GM12878 (cell line): ENCODE results near the gene AHNAK2. TPM values are rescaled to one million over a fixed set of nuclear protein-coding genes. Genes with fewer than 3 reads are reported as not detected.

Experiments
- ATAC-seq: fragments of 200-7000 bp; cut with Tn5 transposase; 3 replicates; pipeline ENCODE4 v1.9.1; 2020; ENCODE audit warnings: mild to moderate bottlenecking, moderate library complexity
- BruUV-seq: library from RNA; stranded (reverse); fragments of 400-500 nt; replicated peaks from 2 replicates; lab custom pipeline; 2021; lab: Mats Ljungman, UMichigan
- CTCF ChIA-PET: fragments of 300-600 bp; sonication (Branson Sonifier 250); formaldehyde crosslinking; extraction: SDS; loops from one replicate; lab custom pipeline; 2021; ENCODE audit warnings: inconsistent platforms; lab: Yijun Ruan, JAX
- POLR2A ChIA-PET: fragments of 350-600 bp; formaldehyde crosslinking; extraction: SDS; loops from one replicate; lab custom pipeline; 2021; ENCODE audit warnings: inconsistent platforms; lab: Charles Lee
- RAD21 ChIA-PET: fragments of 300-600 bp; sonication (Branson Sonifier 250); formaldehyde crosslinking; loops from one replicate; lab custom pipeline; 2023; ENCODE audit warnings: antibody characterized with exemption; ENCODE audit not compliant: unreplicated experiment; lab: Charles Lee
- SMC1A ChIA-PET: fragments of 300-600 bp; sonication (Branson Sonifier 250); formaldehyde crosslinking; loops from one replicate; lab custom pipeline; 2023; ENCODE audit not compliant: unreplicated experiment, uncharacterized antibody; lab: Charles Lee
- DNase-seq: peaks from one replicate; pipeline ENCODE4 v3.0.0-alpha.2; 2011; ENCODE audit warnings: low read depth, low spot score
- FAIRE-seq: peaks from 3 replicates; lab custom pipeline; 2011; peaks lifted over from hg19 to GRCh38; lab: Jason Lieb, UNC
- H2AFZ ChIP-seq: 2 replicates; pipeline ENCODE4 v1.6.0; 2011; ENCODE audit warnings: low read depth, low read length, control low read depth; ENCODE audit not compliant: control insufficient read depth
- H3K27ac ChIP-seq: 2 replicates; pipeline ENCODE4 v1.5.1; 2011; ENCODE audit warnings: control low read depth; ENCODE audit not compliant: control insufficient read depth, insufficient read depth
- H3K27me3 ChIP-seq, 2 experiments: replicated peaks in 1 of 2; 2 replicates each; pipeline versions ENCODE4 v1.6.0 to v1.6.1; 2011; ENCODE audit warnings: low read length in 1 of 2; ENCODE audit not compliant: control insufficient read depth in 2 of 2, insufficient read depth in 2 of 2
- H3K36me3 ChIP-seq, 2 experiments: 2 replicates each; pipeline ENCODE4 v1.5.1; 2011; ENCODE audit warnings: low read length in 1 of 2; ENCODE audit not compliant: control insufficient read depth in 2 of 2, insufficient read depth in 2 of 2
- H3K4me1 ChIP-seq: 2 replicates; pipeline ENCODE4 v1.6.1; 2011; ENCODE audit warnings: mild to moderate bottlenecking, low read length, moderate library complexity, mixed read lengths; ENCODE audit not compliant: control insufficient read depth, insufficient read depth
- H3K4me2 ChIP-seq: 2 replicates; pipeline ENCODE4 v1.6.0; 2011; ENCODE audit warnings: control low read depth; ENCODE audit not compliant: control insufficient read depth, insufficient read depth
- H3K4me3 ChIP-seq: fragments of 200-600 bp; sonication (generic); 2 replicates; pipeline ENCODE4 v1.5.1; 2016
- H3K79me2 ChIP-seq: 2 replicates; pipeline ENCODE4 v1.6.0; 2011; ENCODE audit warnings: low read length; ENCODE audit not compliant: control insufficient read depth, insufficient read depth
- H3K9ac ChIP-seq: 2 replicates; pipeline ENCODE4 v1.8.0; 2011; ENCODE audit warnings: low read length, control low read depth, mixed read lengths; ENCODE audit not compliant: control insufficient read depth, insufficient read depth
- H3K9me3 ChIP-seq: replicated peaks from 3 replicates; pipeline ENCODE4 v1.5.1; 2011; ENCODE audit warnings: mild to moderate bottlenecking, low read length; ENCODE audit not compliant: control insufficient read depth, insufficient read depth
- H4K20me1 ChIP-seq: 2 replicates; pipeline ENCODE4 v1.6.0; 2011; ENCODE audit not compliant: control insufficient read depth, insufficient read depth
- CREB1 ChIP-seq: IDR thresholded peaks from 2 replicates; pipeline ENCODE4 v1.6.1; 2012; ENCODE audit warnings: low read depth, mild to moderate bottlenecking, inconsistent platforms
- HCFC1 ChIP-seq: fragments of 150-350 bp; IDR thresholded peaks from 2 replicates; pipeline ENCODE4 v1.6.1; 2014; ENCODE audit warnings: low read length
- IKZF2 ChIP-seq, 2 experiments: fragments of 450-650 bp; IDR thresholded peaks; 2 replicates each; pipeline ENCODE4 v1.6.1; 2017; ENCODE audit warnings: mild to moderate bottlenecking in 2 of 2, moderate library complexity in 2 of 2
- POLR2A ChIP-seq: IDR thresholded peaks from 2 replicates; pipeline ENCODE4 v1.6.1; 2011; ENCODE audit warnings: low read depth, mild to moderate bottlenecking, low read length
- POLR2AphosphoS2 ChIP-seq: IDR thresholded peaks from 2 replicates; pipeline ENCODE4 v1.6.1; 2011; ENCODE audit warnings: low read depth, mild to moderate bottlenecking, low read length, improper control_type of control experiment, moderate library complexity
- RELA ChIP-seq: fragments of 450-650 bp; IDR thresholded peaks from 2 replicates; pipeline ENCODE4 v1.8.0; 2014; ENCODE audit warnings: borderline replicate concordance; ENCODE audit not compliant: partially characterized antibody
- WGBS: methylation state at CpG from one replicate; pipeline ENCODE4 v1.1.6; 2016; ENCODE audit warnings: low lambda C conversion rate; ENCODE audit not compliant: insufficient replicate concordance, insufficient coverage; ENCODE audit errors: missing lambda C conversion rate; 5-methylcytosine and 5-hydroxymethylcytosine counted together
- in situ Hi-C: fragments of 300-500 bp; cut with MboI; formaldehyde crosslinking; loops from 9 replicates; pipeline ENCODE4 v1.14.3; 2018; ENCODE audit warnings: mixed read lengths
- intact Hi-C: fragments of 100-400 bp; cut with micrococcal nuclease; formaldehyde crosslinking; loops from one replicate; pipeline ENCODE4 v1.14.2; 2022; ENCODE audit not compliant: unreplicated experiment
- polyA plus RNA-seq, 11 experiments: library from polyadenylated mRNA; depleted of rRNA in 4 of 11; unstranded in 6 of 11; stranded (reverse) in 5 of 11; fragments of >200 nt; fragmentation: Nextera tagmentation in 4 of 11; fragmentation: Illumina TruSeq in 1 of 11; extraction: Ambion mirVana in 4 of 11; extraction: Trizol in 1 of 11; gene quantifications; 1 replicate in 1 of 11; 2 replicates in 10 of 11; pipeline versions ENCODE4 v1.2.1 to v1.2.3, GENCODE V29; 2011 to 2016; ENCODE audit warnings: inconsistent platforms in 2 of 11, missing spikeins in 2 of 11, low read depth in 1 of 11
- total RNA-seq, 4 experiments: library from RNA; depleted of rRNA in 3 of 4; stranded (reverse); fragments of >200 nt in 3 of 4; fragmentation: Illumina TruSeq in 1 of 4; extraction: Trizol in 1 of 4; gene quantifications; 2 replicates each; pipeline versions ENCODE4 v1.2.1 to v1.2.3, GENCODE V29; 2013 to 2021
- TF ChIP-seq, protein P1 (sequence below): IDR thresholded peaks from 2 replicates; pipeline ENCODE4 v1.6.1; 2012; ENCODE audit warnings: low read depth, low read length, improper control_type of control experiment

The AHNAK2 gene
- total and polyA plus RNA-seq, 10 of the 15 experiments (the other 5 are each of a cell fraction or from before 2014, with no cell fraction given): 0.03 to 0.10 TPM; not detected in 8

DNA sequence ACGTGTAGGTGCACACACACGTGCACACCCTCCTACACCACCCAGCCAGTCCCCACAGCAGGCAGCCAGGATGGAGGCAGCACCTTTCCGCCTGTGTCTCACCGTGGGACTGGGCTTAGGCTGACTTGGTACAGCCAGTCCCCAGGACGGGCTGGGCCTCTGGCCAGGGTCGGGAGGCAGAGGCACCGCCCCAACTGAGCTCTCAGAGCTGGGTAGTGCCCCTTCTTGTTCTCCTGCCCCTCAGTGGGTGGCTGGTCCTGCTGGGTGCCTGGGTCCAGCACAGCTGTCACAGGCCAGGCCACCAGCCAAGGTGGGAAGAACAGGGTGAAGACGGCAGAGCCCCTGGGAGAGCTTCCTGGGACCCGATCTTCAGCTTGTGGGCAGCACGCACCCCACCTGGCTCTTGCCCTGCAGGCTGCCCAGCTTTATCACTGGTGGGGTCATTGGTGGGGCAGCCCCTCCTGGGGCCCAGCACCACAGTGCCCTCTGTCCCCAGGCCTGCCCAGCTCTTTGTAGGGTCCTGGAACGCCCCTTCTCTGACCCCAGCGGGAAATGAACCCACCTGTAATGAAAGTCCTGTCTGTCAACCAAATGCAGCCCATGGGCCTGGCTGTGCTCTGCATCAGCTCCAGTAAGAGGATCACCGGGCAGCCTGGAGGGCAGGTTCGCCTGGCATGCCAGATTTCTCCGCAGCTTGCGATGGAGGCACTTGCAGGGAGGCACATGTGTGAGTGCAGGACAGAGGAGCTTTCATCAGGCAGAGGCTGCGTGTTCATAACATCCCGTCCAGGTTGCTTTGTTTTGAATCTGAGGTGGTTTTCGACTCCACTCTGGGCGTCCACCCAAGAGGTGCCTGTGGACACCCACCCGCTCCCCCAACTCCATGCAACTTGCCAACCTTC lies 28.0 kb upstream of the AHNAK2 start:
- ChIA-PET CTCF (interaction anchor here (1.0 to 1.5 kb wide), 2 partner anchors 12 to 16 kb away, joined by 3 to 5 read pairs; no protein-coding TSS in a partner anchor), POLR2A (interaction anchor here (0.5 kb wide), 2 partner anchors 12 to 56 kb away, joined by 3 to 5 read pairs; no protein-coding TSS in a partner anchor), RAD21 (no interaction called here), SMC1A (interaction anchor here (0.9 kb wide), 1 partner anchor 12 kb away, joined by 3 read pairs; no protein-coding TSS in a partner anchor)
- Histone ChIP-seq H3K4me2 (no peak overlapping the region), H3K27ac (no peak overlapping the region), H3K36me3 (peaks cover 24 to 36% of the 10 kb centered on the region in 2 experiments), H3K9ac (no peak overlapping the region), H3K79me2 (peaks cover 18% of the 10 kb centered on the region), H3K4me3 (no peak overlapping the region), H3K4me1 (no peaks in the 10 kb centered on the region), H4K20me1 (no peaks in the 10 kb centered on the region; the same call in 1 of the 2 replicates), H2AFZ (no peak overlapping the region), H3K27me3 (no peaks in the 10 kb centered on the region), H3K9me3 (no peaks in the 10 kb centered on the region)
- TF ChIP-seq, protein P1, sequence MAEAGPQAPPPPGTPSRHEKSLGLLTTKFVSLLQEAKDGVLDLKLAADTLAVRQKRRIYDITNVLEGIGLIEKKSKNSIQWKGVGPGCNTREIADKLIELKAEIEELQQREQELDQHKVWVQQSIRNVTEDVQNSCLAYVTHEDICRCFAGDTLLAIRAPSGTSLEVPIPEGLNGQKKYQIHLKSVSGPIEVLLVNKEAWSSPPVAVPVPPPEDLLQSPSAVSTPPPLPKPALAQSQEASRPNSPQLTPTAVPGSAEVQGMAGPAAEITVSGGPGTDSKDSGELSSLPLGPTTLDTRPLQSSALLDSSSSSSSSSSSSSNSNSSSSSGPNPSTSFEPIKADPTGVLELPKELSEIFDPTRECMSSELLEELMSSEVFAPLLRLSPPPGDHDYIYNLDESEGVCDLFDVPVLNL: no peak
- TF ChIP-seq RELA: no peak
- TF ChIP-seq POLR2AphosphoS2: peak; percentile 33; the same call in 1 of the 2 replicates
- no peak for TF ChIP-seq CREB1
- TF ChIP-seq IKZF2 (IDR thresholded peaks at IDR 0.05): no peak
- TF ChIP-seq POLR2A: peak; percentile 76
- no peak for TF ChIP-seq HCFC1
- WGBS: 87% methylated on average over 20 of the region's 21 CpGs
- ATAC-seq (peak; percentile 27), DNase-seq (no peak), FAIRE-seq (no peak)
- intact Hi-C loops (no loop called here), in situ Hi-C loops (no loop called here)
- BruUV-seq: no TSS peak
